OCI-LY7 (cell line): ENCODE results near the gene CFAP54. TPM values are rescaled to one million over a fixed set of nuclear protein-coding genes. Genes with fewer than 3 reads are reported as not detected.
A peak's percentile ranks its signal among the peaks of the same experiment; 100 is the strongest.

ENCODE experiments used
- BruUV-seq: library from RNA; stranded (reverse); fragments of 400-500 nt; replicated peaks from 2 replicates; lab custom pipeline; 2021; lab: Mats Ljungman, UMichigan
- CTCF ChIA-PET: fragments of 300-600 bp; sonication (Branson Sonifier 250); formaldehyde crosslinking; loops from one replicate; lab custom pipeline; 2022; ENCODE audit warnings: antibody characterized with exemption; ENCODE audit not compliant: unreplicated experiment; lab: Charles Lee
- POLR2A ChIA-PET: fragments of 300-600 bp; sonication (Branson Sonifier 250); formaldehyde crosslinking; loops from one replicate; lab custom pipeline; 2022; ENCODE audit warnings: antibody characterized with exemption; lab: Charles Lee
- DNase-seq: peaks from one replicate; pipeline ENCODE4 v3.0.0-alpha.2; 2015; ENCODE audit warnings: low spot score
- H2AFZ ChIP-seq: fragments of 200-600 bp; sonication (generic), shearing (Covaris generic); 2 replicates; pipeline ENCODE4 v1.6.1; 2014; ENCODE audit warnings: mild to moderate bottlenecking, antibody characterized with exemption, low read length, moderate library complexity
- H3K27ac ChIP-seq: fragments of 200-600 bp; sonication (generic); 2 replicates; pipeline ENCODE4 v1.5.1; 2014; ENCODE audit warnings: mixed run types, low read depth, mild to moderate bottlenecking, moderate library complexity, low read length, inconsistent platforms; ENCODE audit not compliant: poor library complexity, severe bottlenecking
- H3K36me3 ChIP-seq: fragments of 200-600 bp; sonication (generic); 2 replicates; pipeline ENCODE4 v1.6.1; 2014; ENCODE audit warnings: mild to moderate bottlenecking, antibody characterized with exemption, low read length, moderate library complexity, mixed read lengths; ENCODE audit not compliant: insufficient read depth
- H3K4me1 ChIP-seq: fragments of 200-600 bp; sonication (generic); 2 replicates; pipeline ENCODE4 v1.5.1; 2014; ENCODE audit warnings: mild to moderate bottlenecking, low read length; ENCODE audit not compliant: insufficient read depth, poor library complexity, severe bottlenecking
- H3K4me2 ChIP-seq: fragments of 200-600 bp; sonication (generic); 2 replicates; pipeline ENCODE4 v1.6.1; 2014; ENCODE audit warnings: mild to moderate bottlenecking, low read length
- H3K4me3 ChIP-seq: fragments of 200-600 bp; sonication (generic); 2 replicates; pipeline ENCODE4 v1.5.1; 2014; ENCODE audit warnings: mild to moderate bottlenecking, low read depth, low read length; ENCODE audit not compliant: poor library complexity, severe bottlenecking
- H3K79me2 ChIP-seq: fragments of 200-600 bp; sonication (generic); 2 replicates; pipeline ENCODE4 v1.6.1; 2016; ENCODE audit warnings: low read depth, mild to moderate bottlenecking, low read length, moderate library complexity, mixed read lengths; ENCODE audit not compliant: insufficient read depth
- H3K9me2 ChIP-seq: fragments of 200-600 bp; sonication (generic); 2 replicates; pipeline ENCODE4 v1.6.1; 2016; ENCODE audit warnings: mild to moderate bottlenecking, low read length, mixed read lengths; ENCODE audit not compliant: insufficient read depth
- H3K9me3 ChIP-seq: fragments of 200-600 bp; sonication (generic); 2 replicates; pipeline ENCODE4 v1.6.1; 2014; ENCODE audit warnings: mild to moderate bottlenecking, mixed run types, low read length, mixed read lengths
- H4K20me1 ChIP-seq: fragments of 200-600 bp; sonication (generic); 2 replicates; pipeline ENCODE4 v1.6.1; 2014; ENCODE audit warnings: mild to moderate bottlenecking, antibody characterized with exemption, low read length, moderate library complexity, mixed read lengths; ENCODE audit not compliant: insufficient read depth
- CTCF ChIP-seq: fragments of 200-600 bp; sonication (generic); conservative IDR thresholded peaks from 2 replicates; pipeline ENCODE4 v1.5.1; 2014; ENCODE audit warnings: mild to moderate bottlenecking, antibody characterized with exemption, low read length, moderate library complexity, mixed read lengths
- EZH2phosphoT487 ChIP-seq: fragments of 200-600 bp; sonication (generic); IDR thresholded peaks from 2 replicates; pipeline ENCODE4 v1.6.1; 2018; ENCODE audit warnings: low read depth, borderline replicate concordance, mild to moderate bottlenecking, mixed run types, antibody characterized with exemption, low read length, moderate library complexity, mixed read lengths
- intact Hi-C: fragments of 100-400 bp; cut with micrococcal nuclease; formaldehyde crosslinking; loops from one replicate; pipeline ENCODE4 v1.10.0; 2022; ENCODE audit not compliant: unreplicated experiment
- total RNA-seq, 2 experiments: library from RNA; depleted of rRNA in 1 of 2; stranded (reverse); fragments of >200 nt in 1 of 2; shearing (Covaris generic) in 1 of 2; gene quantifications; 2 replicates each; pipeline ENCODE4 v1.2.3, GENCODE V29; 2014 to 2022

Gene CFAP54
- total RNA-seq, 2 experiments from 2014 or later = 0.53 TPM; not detected in 1

- intact Hi-C loops = loop anchor here (10.0 kb wide), 1 partner anchor 1473 kb away; no protein-coding TSS in a partner anchor
- POLR2A ChIA-PET = interaction anchor here (0.6 kb wide), 1 partner anchor 13 kb away, joined by 3 read pairs; no protein-coding TSS in a partner anchor
- H3K9me2 ChIP-seq = no peaks in the 10 kb centered on the region
- no peak overlapping the region for H3K4me3 ChIP-seq
- no peaks in the 10 kb centered on the region for H3K9me3 ChIP-seq
- H3K4me1 ChIP-seq = peaks cover 6% of the 10 kb centered on the region
- CTCF ChIA-PET = no interaction called here
- H3K36me3 ChIP-seq = no peaks in the 10 kb centered on the region
- no peak overlapping the region for H3K4me2 ChIP-seq
- H3K27ac ChIP-seq = no peak overlapping the region
- H2AFZ ChIP-seq = no peak overlapping the region
- no peaks in the 10 kb centered on the region for H3K79me2 ChIP-seq
- TF ChIP-seq CTCF (peak; percentile 66), EZH2phosphoT487 (no peak)
- H4K20me1 ChIP-seq = no peaks in the 10 kb centered on the region
- BruUV-seq = no TSS peak
- peak; percentile 31 for DNase-seq
Observed at GRCh38 chr12:96902076-96902475, 412.7 kb downstream of the CFAP54 start.

- Histone ChIP-seq H3K9me2 (no peaks in the 10 kb centered on the region), H2AFZ (peak overlapping the region; percentile 99), H3K79me2 (peaks cover 43% of the 10 kb centered on the region), H3K36me3 (peaks cover 19% of the 10 kb centered on the region; the same call in 1 of the 2 replicates), H3K9me3 (no peaks in the 10 kb centered on the region), H3K27ac (no peak overlapping the region), H3K4me2 (peak overlapping the region; percentile 97), H3K4me1 (peaks cover 39% of the 10 kb centered on the region), H4K20me1 (peaks cover 13% of the 10 kb centered on the region; the same call in 1 of the 2 replicates), H3K4me3 (peak overlapping the region; percentile 95)
- BruUV-seq = TSS peak; percentile 65
- TF ChIP-seq EZH2phosphoT487 = no peak
- CTCF ChIA-PET = no interaction called here
- DNase-seq = no peak
- POLR2A ChIA-PET = interaction anchor here (0.7 kb wide), 1 partner anchor 426 kb away, joined by 3 read pairs; no protein-coding TSS in a partner anchor
- intact Hi-C loops = loop anchor here (10.0 kb wide), 1 partner anchor 1468 kb away; no protein-coding TSS in a partner anchor
Observed at GRCh38 chr12:96906498-96906848, 417.1 kb downstream of the CFAP54 start.

- peaks cover 13% of the 10 kb centered on the region; the same call in 1 of the 2 replicates for H4K20me1 ChIP-seq
- no peaks in the 10 kb centered on the region for H3K9me3 ChIP-seq
- no peak for TF ChIP-seq EZH2phosphoT487
- no peak for TF ChIP-seq CTCF
- ChIA-PET POLR2A (interaction anchor here (0.5 to 1.4 kb wide), 5 partner anchors 10 to 1921 kb away, joined by 3 to 7 read pairs (median 3); no protein-coding TSS in a partner anchor), CTCF (no interaction called here)
- peak within 1 kb of the TSS; percentile 99 for H2AFZ ChIP-seq
- peak within 1 kb of the TSS; percentile 97 for H3K4me2 ChIP-seq
- peaks cover 22% of the 10 kb centered on the region; the same call in 1 of the 2 replicates for H3K36me3 ChIP-seq
- peak within 1 kb of the TSS; percentile 95 for H3K4me3 ChIP-seq
- H3K4me1 ChIP-seq = peaks cover 42% of the 10 kb centered on the region
- H3K79me2 ChIP-seq = peaks cover 49% of the 10 kb centered on the region
- peak within 1 kb of the TSS; percentile 51 for H3K27ac ChIP-seq
- no TSS peak for BruUV-seq
- intact Hi-C loops = loop anchor here (10.0 kb wide), 1 partner anchor 1468 kb away; no protein-coding TSS in a partner anchor
- no peaks in the 10 kb centered on the region for H3K9me2 ChIP-seq
- peak; percentile 88 for DNase-seq
Observed at GRCh38 chr12:96906849-96907670, 417.7 kb downstream of the CFAP54 start, which contains the start of gene NEDD1. TSS of gene NEDD1 (plus strand) at chr12:96907257. CDS start at chr12:96909760, 2,503 bp downstream.
